GM12801 (cell line): Measurements from ENCODE around the gene NCEH1.

Experiments
- TF ChIP-seq, protein P1 (sequence below): IDR thresholded peaks from one replicate; pipeline ENCODE4 v1.5.1; 2011; ENCODE audit warnings: control low read depth; ENCODE audit not compliant: insufficient read length; ENCODE audit errors: extremely low read depth

Gene NCEH1

DNA sequence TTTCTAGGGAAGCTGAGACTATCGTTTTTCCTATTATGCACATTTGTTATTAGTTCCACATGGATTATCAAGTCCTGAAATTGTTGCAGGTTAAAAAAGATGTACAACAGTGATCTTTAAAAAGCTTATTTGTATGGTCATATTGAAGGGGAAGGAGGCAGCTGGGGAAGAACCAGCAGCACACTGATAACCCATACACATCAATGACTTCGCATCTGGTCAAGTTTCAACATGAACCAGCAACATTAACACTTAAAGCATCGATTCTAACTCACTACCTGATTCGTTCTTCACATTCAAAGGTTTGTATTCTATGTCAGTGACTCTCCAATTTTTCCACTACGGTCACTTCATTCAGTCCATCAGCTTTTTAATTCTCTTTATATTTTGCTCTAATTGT, 56.4 kb downstream of the NCEH1 start:
- TF ChIP-seq, protein P1, sequence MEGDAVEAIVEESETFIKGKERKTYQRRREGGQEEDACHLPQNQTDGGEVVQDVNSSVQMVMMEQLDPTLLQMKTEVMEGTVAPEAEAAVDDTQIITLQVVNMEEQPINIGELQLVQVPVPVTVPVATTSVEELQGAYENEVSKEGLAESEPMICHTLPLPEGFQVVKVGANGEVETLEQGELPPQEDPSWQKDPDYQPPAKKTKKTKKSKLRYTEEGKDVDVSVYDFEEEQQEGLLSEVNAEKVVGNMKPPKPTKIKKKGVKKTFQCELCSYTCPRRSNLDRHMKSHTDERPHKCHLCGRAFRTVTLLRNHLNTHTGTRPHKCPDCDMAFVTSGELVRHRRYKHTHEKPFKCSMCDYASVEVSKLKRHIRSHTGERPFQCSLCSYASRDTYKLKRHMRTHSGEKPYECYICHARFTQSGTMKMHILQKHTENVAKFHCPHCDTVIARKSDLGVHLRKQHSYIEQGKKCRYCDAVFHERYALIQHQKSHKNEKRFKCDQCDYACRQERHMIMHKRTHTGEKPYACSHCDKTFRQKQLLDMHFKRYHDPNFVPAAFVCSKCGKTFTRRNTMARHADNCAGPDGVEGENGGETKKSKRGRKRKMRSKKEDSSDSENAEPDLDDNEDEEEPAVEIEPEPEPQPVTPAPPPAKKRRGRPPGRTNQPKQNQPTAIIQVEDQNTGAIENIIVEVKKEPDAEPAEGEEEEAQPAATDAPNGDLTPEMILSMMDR = no peak

DNA sequence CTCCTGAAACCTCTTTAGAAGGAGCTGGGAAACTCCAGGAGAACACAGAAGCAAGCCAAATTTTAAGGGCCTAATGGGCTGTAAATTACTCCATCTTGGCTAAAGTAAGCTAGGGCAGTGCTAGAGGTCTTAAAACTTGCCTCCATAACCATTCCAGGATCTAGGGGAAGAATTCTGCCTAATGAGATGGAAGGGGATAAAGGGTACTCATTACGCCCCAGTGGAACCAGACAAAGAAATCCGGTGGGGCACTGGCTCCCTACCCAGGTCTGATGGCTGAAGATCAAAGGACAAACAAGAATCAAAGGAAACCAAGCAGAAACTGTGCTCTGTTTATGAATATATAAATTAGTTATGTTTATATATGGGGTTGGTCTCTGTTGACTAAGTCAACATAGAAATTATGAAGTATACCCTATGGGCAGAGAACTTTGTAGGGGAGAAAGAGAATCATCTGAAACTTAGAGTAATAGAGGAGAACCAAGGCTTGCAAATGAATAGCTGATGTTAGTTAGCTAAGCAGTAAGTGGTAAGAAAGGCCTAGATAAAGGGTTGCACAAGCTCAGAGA, 57.8 kb downstream of the NCEH1 start:
- TF ChIP-seq, protein P1 = no peak

DNA sequence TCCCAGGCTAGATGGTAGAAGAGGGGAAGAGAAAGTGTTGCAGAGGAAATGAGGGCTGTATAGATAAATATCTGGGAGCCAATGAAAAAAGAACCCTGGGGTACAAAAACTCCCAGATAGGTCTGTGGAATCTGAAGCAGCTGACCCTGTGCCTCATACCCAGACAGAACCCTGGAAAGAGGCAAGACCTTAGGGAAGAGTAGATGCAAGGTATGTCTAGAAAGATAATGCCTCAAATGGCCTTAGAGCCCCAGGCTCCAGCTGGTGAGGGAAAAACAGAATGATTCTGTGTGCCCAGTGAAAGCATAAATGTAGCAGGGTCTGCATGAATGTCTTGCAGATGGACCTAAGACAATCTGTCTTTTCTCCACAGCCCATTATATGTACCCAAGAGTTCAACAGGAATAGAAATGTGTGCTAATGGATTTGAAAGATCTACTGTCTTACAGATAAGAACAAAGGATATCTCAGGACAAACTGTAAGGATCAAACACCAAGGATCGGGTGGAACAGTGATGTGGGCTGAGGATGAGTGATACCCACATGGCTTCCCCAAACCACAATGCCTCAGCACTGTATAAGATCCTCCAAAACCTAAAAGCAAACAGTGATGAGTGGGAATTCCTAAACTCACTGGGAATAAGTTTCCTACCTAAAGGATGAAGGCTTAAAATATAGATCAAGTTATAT, 58.8 kb downstream of the NCEH1 start:
- TF ChIP-seq, protein P1 = no peak

DNA sequence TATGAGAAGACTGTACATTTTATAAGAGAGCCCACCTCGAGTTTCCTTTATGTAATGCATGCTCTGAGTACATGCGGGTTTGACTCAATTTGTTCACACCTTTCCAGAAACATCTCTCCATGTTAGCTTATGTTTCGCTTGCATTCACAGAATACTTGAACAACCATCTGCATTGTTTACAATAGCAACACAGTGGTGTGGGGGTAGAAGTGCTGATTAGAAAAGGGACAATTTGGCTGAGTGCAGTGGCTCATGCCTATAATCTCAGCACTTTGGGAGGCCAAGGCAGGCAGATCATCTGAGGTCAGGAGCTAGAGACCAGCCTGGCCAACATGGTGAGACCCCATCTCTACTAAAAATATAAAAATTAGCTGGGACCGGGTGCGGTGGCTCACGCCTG, 60.9 kb downstream of the NCEH1 start:
- TF ChIP-seq, protein P1 = no peak

DNA sequence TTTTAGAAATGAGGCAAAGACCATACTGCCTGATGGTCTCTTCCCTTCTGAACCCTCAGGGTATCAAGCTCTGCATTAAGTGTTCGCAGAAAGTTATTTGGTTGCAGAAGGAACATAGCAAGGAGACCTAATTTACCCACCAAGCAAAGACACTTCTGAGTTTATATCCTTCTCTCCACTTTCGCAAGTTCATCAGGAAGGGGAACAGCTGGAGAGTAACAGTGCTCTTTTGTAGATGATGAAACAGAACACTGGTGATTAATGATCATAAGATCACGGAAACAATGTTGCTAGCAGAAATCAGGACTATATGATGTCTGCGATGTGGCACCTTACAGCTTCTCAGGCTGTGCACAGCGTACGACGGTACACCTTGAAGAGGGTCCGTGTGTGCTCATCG, 62.1 kb downstream of the NCEH1 start:
- TF ChIP-seq, protein P1 = no peak

DNA sequence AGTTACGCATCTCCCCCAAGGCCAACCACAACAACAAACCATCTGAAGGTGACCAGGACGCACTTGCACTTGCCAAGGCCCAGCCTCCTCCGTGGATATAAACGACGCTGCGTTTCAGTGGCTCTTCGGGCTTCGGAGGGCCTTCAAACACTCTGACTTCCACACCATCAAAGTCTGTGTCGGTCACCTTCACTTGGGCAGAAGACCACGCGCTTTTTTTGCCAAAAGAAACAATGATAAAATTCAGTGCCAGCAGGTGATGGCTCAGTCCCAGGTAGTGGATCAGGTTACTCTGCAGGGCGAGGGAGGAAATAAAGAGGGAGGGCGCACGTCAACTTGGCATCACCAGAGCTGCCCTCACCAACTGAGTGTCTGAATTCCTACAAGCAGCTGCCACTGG, 63.0 kb downstream of the NCEH1 start:
- TF ChIP-seq, protein P1 = no peak

DNA sequence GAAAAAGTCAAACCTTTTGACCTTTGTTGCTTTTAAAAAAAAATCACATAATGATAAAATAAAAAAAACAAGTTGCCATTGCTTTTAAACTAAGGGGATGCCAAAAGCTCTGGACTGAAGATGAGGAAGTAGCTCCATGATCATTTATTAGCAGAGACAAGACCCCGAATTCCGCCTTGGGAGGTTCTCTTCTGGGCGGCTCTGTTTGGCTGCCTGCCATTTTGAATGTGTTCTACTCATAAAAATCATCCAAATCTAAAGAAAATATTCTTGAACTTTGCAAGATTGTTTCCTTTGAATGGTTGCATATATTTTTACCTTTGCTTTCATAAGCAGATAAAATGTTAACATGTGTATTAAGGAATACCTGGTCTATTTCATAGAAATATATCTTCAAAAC, 63.8 kb downstream of the NCEH1 start:
- TF ChIP-seq, protein P1 = no peak
